ENCODE results near the gene MPPED1.

MPPED1 gene

GRCh38 chr22:43535741-43536140, 123.9 kb downstream of the MPPED1 start:
- no peak for DNase-seq (ENCODE audit: extremely low read depth in 1 of 2, low read depth in 1 of 2)

- no peak for DNase-seq (ENCODE audit: extremely low read depth in 1 of 2, low read depth in 1 of 2)
These were observed 125.3 kb downstream of the MPPED1 start for GRCh38 chr22:43537019-43537585.

GRCh38 chr22:43539572-43540528, 128.0 kb downstream of the MPPED1 start:
- no peak for DNase-seq (ENCODE audit: extremely low read depth in 1 of 2, low read depth in 1 of 2)

GRCh38 chr22:43540529-43540923, 128.7 kb downstream of the MPPED1 start:
- DNase-seq (ENCODE audit: extremely low read depth in 1 of 2, low read depth in 1 of 2): no peak

DNA sequence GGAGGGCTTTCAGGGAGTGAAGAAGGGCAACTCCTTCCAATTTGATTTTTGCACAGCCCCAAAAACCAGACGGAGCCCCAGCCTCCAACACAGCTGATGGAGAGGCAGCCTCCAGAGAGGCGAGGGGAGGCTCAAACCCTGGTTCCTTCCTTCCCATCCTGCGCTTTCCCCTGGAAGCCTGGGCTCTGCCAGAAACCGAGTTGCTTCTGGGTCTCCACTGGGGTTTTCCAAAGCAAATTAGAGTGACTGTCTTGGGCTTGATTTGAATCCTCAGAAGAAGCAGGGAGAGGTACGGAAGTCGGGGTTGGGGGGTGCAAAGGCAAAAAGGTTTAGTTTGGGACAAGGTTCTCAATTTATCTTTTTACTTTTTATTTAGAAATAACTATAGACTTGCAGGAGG, 129.2 kb downstream of the MPPED1 start:
- DNase-seq (ENCODE audit: extremely low read depth in 1 of 2, low read depth in 1 of 2): no peak

DNA sequence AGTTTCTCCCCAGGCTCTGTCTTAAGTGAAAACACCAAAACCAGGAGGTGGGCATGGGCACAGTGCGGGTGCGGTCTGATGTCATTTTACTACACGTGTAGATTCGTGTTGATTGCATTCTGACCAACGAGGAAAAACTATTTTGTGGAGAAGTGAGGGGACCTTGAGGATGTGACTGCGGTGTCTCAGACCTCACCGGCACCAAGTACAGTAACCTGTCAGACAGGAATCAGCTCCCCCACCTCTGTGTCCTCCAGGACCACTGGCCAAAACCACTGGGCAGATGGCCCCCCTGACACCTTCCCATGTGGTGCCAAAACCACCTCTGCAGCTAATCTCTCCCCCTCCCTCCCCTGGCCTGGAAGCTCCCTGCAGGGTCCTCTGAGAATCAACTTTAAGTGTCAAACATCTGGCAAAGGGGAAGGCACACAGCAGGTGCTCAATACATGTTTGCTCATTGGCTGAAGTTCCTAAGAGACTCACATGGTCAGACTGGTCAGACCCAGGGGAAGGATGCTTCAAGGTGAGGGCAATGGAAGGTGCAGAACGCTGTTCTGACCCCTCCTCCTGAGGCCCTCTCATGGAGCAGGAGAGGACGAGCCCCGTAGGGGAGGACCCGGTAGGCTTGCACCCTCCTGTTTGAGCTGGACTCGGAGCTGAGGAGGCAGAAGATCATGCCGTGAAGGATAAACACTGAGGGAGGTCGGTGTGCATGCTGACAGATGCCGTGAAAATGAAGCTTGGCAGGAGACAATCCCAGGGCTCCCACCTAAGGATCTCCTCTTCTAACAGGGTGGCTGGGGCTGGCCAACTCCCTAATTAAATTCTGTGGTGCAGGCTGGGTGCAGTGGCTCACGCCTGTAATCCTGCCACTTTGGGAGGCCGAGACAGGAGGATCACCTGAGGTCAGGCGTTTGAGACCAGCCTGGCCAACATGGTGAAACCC, 129.9 kb downstream of the MPPED1 start:
- DNase-seq (ENCODE audit: extremely low read depth in 1 of 2, low read depth in 1 of 2): no peak

GRCh38 chr22:43542681-43543521, 131.1 kb downstream of the MPPED1 start:
- no peak for DNase-seq (ENCODE audit: extremely low read depth in 1 of 2, low read depth in 1 of 2)

DNA sequence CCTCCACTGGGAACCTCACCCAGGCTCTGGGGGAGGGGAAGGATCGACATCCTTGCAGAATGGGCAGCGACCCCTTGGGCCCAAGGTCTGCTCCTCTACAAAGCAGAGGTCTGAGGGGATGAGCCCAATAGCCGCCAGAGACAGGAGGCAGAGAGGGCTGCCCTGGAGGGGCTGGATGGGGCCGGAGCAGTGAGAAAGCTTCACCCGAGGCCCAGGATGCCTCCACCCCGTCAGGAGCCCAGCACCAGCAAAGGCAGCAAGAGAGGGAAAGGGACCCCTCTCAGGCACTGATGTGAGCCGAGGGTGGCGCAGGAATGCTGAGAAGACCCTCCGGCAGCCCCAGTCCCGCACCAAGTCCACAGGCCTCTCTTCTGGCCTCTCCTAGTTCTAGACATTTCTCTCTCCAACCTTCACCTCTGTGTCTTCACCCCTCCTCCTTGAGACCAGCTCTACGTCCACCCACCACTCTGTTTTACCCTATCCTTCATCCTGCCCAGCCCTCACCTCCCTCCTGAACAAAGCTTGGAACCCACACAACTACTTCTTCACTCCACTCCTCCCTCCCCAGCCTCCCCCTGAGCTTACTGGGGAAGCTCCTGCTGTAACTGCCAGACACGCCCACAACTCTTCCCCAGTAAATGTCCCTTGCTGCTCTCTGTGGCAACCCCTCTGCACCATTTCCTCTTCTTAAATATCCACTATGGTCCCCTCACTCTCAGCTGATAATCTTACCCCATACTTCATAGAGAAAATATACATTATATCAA, 131.9 kb downstream of the MPPED1 start:
- DNase-seq (ENCODE audit: extremely low read depth in 1 of 2, low read depth in 1 of 2): no peak

- DNase-seq (ENCODE audit: extremely low read depth in 1 of 2, low read depth in 1 of 2): no peak
These were observed 132.5 kb downstream of the MPPED1 start for GRCh38 chr22:43544289-43544673.

DNA sequence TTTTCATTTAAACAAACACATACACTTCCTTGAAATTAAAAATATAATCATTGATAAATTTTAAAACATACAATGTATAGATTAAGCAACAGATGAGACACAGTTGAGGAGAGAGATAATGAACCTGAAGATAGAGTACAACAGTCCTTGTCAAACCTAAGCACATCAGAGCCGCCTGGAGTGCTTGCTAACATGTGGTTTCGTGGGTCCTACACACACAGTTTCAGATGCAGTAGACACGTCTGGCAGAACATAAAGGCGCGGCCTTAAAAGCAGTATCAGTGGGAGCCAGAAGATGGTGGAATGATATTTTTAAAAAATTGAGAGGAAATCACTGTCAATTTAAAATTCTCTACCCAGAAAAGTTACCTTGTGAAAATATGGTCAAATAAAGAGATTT, 134.4 kb downstream of the MPPED1 start:
- DNase-seq (ENCODE audit: extremely low read depth in 1 of 2, low read depth in 1 of 2): no peak

GRCh38 chr22:43550024-43550620, 138.3 kb downstream of the MPPED1 start:
- no peak for DNase-seq (ENCODE audit: extremely low read depth in 1 of 2, low read depth in 1 of 2)

- DNase-seq (ENCODE audit: extremely low read depth in 1 of 2, low read depth in 1 of 2): no peak
These were observed 138.9 kb downstream of the MPPED1 start for GRCh38 chr22:43550672-43551071.

- no peak for DNase-seq (ENCODE audit: extremely low read depth in 1 of 2, low read depth in 1 of 2)
These were observed 141.8 kb downstream of the MPPED1 start for GRCh38 chr22:43553451-43554258.

DNA sequence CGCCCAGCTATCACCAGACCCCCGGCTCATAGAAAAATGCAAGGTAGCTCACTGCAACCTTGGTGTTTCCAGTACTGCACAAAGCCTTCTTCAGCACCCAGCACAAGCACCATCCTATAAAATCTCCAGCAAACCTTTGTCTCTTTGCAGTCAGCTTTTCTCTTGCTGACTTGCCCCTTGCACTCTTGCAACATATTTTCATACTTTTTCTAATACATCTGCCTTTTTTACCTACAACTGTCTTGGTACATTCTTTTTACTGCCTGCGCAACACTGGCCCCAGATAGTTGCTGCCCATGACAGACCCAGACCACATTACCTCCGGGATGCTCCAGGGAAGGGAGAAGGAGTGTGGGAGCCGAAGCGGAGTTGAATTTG, 142.4 kb downstream of the MPPED1 start:
- DNase-seq (ENCODE audit: extremely low read depth in 1 of 2, low read depth in 1 of 2): no peak

- DNase-seq (ENCODE audit: extremely low read depth in 1 of 2, low read depth in 1 of 2): no peak
These were observed 143.0 kb downstream of the MPPED1 start for GRCh38 chr22:43554694-43555365.

GRCh38 chr22:43555561-43556515, 144.0 kb downstream of the MPPED1 start:
- DNase-seq (ENCODE audit: extremely low read depth in 1 of 2, low read depth in 1 of 2): no peak
